Sigmoid colon (tissue), 4 donors: ENCODE results near the gene CHN2.

ENCODE experiments used
- CTCF ChIP-seq, 4 experiments: fragments of 450-650 bp in 3 of 4; fragments of 200-600 bp in 1 of 4; IDR thresholded peaks; one replicate each; pipeline ENCODE4 v1.5.1; 2016 to 2019; ENCODE audit warnings: antibody characterized with exemption in 4 of 4, mild to moderate bottlenecking in 3 of 4, moderate library complexity in 2 of 4
- POLR2A ChIP-seq, 2 donors: fragments of 450-650 bp; IDR thresholded peaks; one replicate each; pipeline ENCODE4 v1.6.1; 2016; ENCODE audit warnings: antibody characterized with exemption in 2 of 2, mild to moderate bottlenecking in 2 of 2, moderate library complexity in 2 of 2
- POLR2AphosphoS5 ChIP-seq, 4 donors: sonication (generic); formaldehyde crosslinking; IDR thresholded peaks; one replicate each; pipeline ENCODE4 v1.6.1; 2017; ENCODE audit warnings: antibody characterized with exemption in 4 of 4

- TF ChIP-seq CTCF (IDR thresholded peaks at IDR 0.05) (no peak), POLR2A (IDR thresholded peaks at IDR 0.05) (no peak), POLR2AphosphoS5 (IDR thresholded peaks at IDR 0.05) (no peak)
These were observed 49.5 kb downstream of the CHN2 start for GRCh38 chr7:29243910-29244655.
